Vagina (tissue), 2 donors: ENCODE data around the gene RFX2.

ENCODE experiments used
- CTCF ChIP-seq, 3 experiments: fragments of 450-650 bp in 2 of 3; fragments of 200-600 bp in 1 of 3; sonication (generic) in 1 of 3; IDR thresholded peaks; one replicate each; pipeline ENCODE4 v1.5.1; 2017 to 2019; ENCODE audit warnings: antibody characterized with exemption in 3 of 3, mild to moderate bottlenecking in 2 of 3, moderate library complexity in 2 of 3
- POLR2A ChIP-seq, 2 donors: fragments of 450-650 bp; IDR thresholded peaks; one replicate each; pipeline ENCODE4 v1.6.1; 2017; ENCODE audit warnings: antibody characterized with exemption in 2 of 2, mild to moderate bottlenecking in 2 of 2, moderate library complexity in 2 of 2
- POLR2AphosphoS5 ChIP-seq, 2 donors: sonication (generic); formaldehyde crosslinking; IDR thresholded peaks; one replicate each; pipeline ENCODE4 v1.9.0; 2017; ENCODE audit warnings: antibody characterized with exemption in 2 of 2, mild to moderate bottlenecking in 2 of 2, low read depth in 1 of 2; ENCODE audit not compliant: insufficient read depth in 1 of 2

GRCh38 chr19:6035026-6035425, 75.3 kb downstream of the RFX2 start:
- TF ChIP-seq CTCF (IDR thresholded peaks at IDR 0.05) (no peak), POLR2A (IDR thresholded peaks at IDR 0.05) (no peak), POLR2AphosphoS5 (IDR thresholded peaks at IDR 0.05; ENCODE audit: insufficient read depth in 1 of 2, low read depth in 1 of 2) (no peak)
